Measurements from ENCODE around the gene USP13.

- TF ChIP-seq CTCF (conservative IDR thresholded peaks at IDR 0.05; ENCODE audit: low read length) (no peak), EZH2phosphoT487 (IDR thresholded peaks at IDR 0.05; ENCODE audit: borderline replicate concordance) (no peak)
Observed at GRCh38 chr3:179833294-179833693, 180.5 kb downstream of the USP13 start.
